ENCODE data around the gene COL4A6. TPM values are rescaled to one million over a fixed set of nuclear protein-coding genes. Genes with fewer than 3 reads are reported as not detected.

The COL4A6 gene
- total RNA-seq, 1 experiment from 2014 or later: 2.4 TPM

- H3K4me2 ChIP-seq (ENCODE audit: low read length): no peak overlapping the region
- no peaks in the 10 kb centered on the region for H3K4me1 ChIP-seq (ENCODE audit: control insufficient read depth in 1 of 2, insufficient read depth in 2 of 2, low read length in 2 of 2)
- H3K9ac ChIP-seq (ENCODE audit: low read length): no peak overlapping the region
- no peak overlapping the region for H2AFZ ChIP-seq (ENCODE audit: low read depth, low read length, poor library complexity, severe bottlenecking)
- H4K20me1 ChIP-seq (ENCODE audit: insufficient read depth): no peaks in the 10 kb centered on the region
- ChIA-PET POLR2A (no interaction called here), CTCF (interaction anchor here (0.7 kb wide), 1 partner anchor 17 kb away, joined by 3 read pairs; no protein-coding TSS in a partner anchor), RAD21 (ENCODE audit: low non-redundant PET in 1 of 2, low total read pairs in 2 of 2, uncharacterized antibody in 2 of 2, unreplicated experiment in 2 of 2) (no interaction called here)
- H3K9me2 ChIP-seq (ENCODE audit: insufficient read depth): no peaks in the 10 kb centered on the region
- no TSS peak for BruUV-seq (replicated peaks)
- no peak overlapping the region for H3K27ac ChIP-seq (ENCODE audit: low read depth, low read length)
- H3K4me3 ChIP-seq (replicated peaks in 1 of 2; ENCODE audit: low read depth in 1 of 2, low read length in 2 of 2): no peak overlapping the region
- H3K27me3 ChIP-seq (ENCODE audit: insufficient read depth, low read length): no peaks in the 10 kb centered on the region
- no peaks in the 10 kb centered on the region for H3K9me3 ChIP-seq (ENCODE audit: control insufficient read depth in 1 of 2, insufficient read depth in 1 of 2, low read depth in 1 of 2, low read length in 2 of 2)
- no peaks in the 10 kb centered on the region for H3K79me2 ChIP-seq (ENCODE audit: insufficient read depth, low read length)
- no peak for DNase-seq (ENCODE audit: low read depth, low spot score)
- ATAC-seq: no peak
- H3K36me3 ChIP-seq (ENCODE audit: control insufficient read depth in 1 of 2, insufficient read depth in 2 of 2, low read length in 2 of 2): no peaks in the 10 kb centered on the region
- intact Hi-C loops (cut with micrococcal nuclease): no loop called here
- TF ChIP-seq SIN3A (IDR thresholded peaks at IDR 0.05; ENCODE audit: low read depth) (no peak), JUND (IDR thresholded peaks at IDR 0.05) (no peak), ZFX (IDR thresholded peaks at IDR 0.05) (no peak), ZNF274 (IDR thresholded peaks at IDR 0.05; ENCODE audit: low read depth, low read length) (no peak), YY1 (IDR thresholded peaks at IDR 0.05; ENCODE audit: extremely low read depth, insufficient replicate concordance, low read depth, low read length) (no peak), ATF3 (IDR thresholded peaks at IDR 0.05) (no peak), FOSL1 (IDR thresholded peaks at IDR 0.05; ENCODE audit: low read depth) (no peak), CTCF (IDR thresholded peaks at IDR 0.05 in 2 of 3, conservative IDR thresholded peaks at IDR 0.05 in 1 of 3; ENCODE audit: borderline replicate concordance in 1 of 3, insufficient read depth in 1 of 3, low read depth in 2 of 3, low read length in 2 of 3) (no peak), SP1 (IDR thresholded peaks at IDR 0.05; ENCODE audit: low read depth) (no peak), POLR2A (IDR thresholded peaks at IDR 0.05; ENCODE audit: borderline replicate concordance, extremely low read depth, insufficient read depth, insufficient read length) (no peak), SRF (IDR thresholded peaks at IDR 0.05; ENCODE audit: low read depth) (no peak), MAX (IDR thresholded peaks at IDR 0.05) (no peak)
- TF ChIP-seq, protein P1, sequence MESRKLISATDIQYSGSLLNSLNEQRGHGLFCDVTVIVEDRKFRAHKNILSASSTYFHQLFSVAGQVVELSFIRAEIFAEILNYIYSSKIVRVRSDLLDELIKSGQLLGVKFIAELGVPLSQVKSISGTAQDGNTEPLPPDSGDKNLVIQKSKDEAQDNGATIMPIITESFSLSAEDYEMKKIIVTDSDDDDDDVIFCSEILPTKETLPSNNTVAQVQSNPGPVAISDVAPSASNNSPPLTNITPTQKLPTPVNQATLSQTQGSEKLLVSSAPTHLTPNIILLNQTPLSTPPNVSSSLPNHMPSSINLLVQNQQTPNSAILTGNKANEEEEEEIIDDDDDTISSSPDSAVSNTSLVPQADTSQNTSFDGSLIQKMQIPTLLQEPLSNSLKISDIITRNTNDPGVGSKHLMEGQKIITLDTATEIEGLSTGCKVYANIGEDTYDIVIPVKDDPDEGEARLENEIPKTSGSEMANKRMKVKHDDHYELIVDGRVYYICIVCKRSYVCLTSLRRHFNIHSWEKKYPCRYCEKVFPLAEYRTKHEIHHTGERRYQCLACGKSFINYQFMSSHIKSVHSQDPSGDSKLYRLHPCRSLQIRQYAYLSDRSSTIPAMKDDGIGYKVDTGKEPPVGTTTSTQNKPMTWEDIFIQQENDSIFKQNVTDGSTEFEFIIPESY (IDR thresholded peaks at IDR 0.05; ENCODE audit: extremely low read depth, insufficient replicate concordance, low read length): no peak
Measured at GRCh38 chrX:108216919-108217571, 221.2 kb downstream of the COL4A6 start.
